Measurements from ENCODE around the gene RHBDF1.
"Not testable (repeated sequence)": the region's sequence is repeated elsewhere in the genome, so short reads cannot be mapped to it uniquely, and the experiment has no call there.

GRCh38 chr16:38206-38605 is 34.2 kb downstream of the RHBDF1 start:
- TF ChIP-seq, protein P1, sequence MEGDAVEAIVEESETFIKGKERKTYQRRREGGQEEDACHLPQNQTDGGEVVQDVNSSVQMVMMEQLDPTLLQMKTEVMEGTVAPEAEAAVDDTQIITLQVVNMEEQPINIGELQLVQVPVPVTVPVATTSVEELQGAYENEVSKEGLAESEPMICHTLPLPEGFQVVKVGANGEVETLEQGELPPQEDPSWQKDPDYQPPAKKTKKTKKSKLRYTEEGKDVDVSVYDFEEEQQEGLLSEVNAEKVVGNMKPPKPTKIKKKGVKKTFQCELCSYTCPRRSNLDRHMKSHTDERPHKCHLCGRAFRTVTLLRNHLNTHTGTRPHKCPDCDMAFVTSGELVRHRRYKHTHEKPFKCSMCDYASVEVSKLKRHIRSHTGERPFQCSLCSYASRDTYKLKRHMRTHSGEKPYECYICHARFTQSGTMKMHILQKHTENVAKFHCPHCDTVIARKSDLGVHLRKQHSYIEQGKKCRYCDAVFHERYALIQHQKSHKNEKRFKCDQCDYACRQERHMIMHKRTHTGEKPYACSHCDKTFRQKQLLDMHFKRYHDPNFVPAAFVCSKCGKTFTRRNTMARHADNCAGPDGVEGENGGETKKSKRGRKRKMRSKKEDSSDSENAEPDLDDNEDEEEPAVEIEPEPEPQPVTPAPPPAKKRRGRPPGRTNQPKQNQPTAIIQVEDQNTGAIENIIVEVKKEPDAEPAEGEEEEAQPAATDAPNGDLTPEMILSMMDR (IDR thresholded peaks at IDR 0.05; ENCODE audit: low read depth, low read length, poor library complexity, severe bottlenecking) = not testable (repeated sequence)
- not testable (repeated sequence) for TF ChIP-seq EZH2phosphoT487 (IDR thresholded peaks at IDR 0.05; ENCODE audit: borderline replicate concordance, low read length)
